Measurements from ENCODE around the gene KCNRG.

KCNRG gene

GRCh38 chr13:50068508-50068907 is 53.3 kb downstream of the KCNRG start:
- no peak for DNase-seq (ENCODE audit: low spot score)
- in situ Hi-C loops (cut with MboI; ENCODE audit: low pct_unique_long_range_greater_than_20kb, low sequenced_read_pairs, unreplicated experiment): no loop called here
- no peak for TF ChIP-seq CTCF (IDR thresholded peaks at IDR 0.05; ENCODE audit: extremely low read depth, insufficient read depth, missing control alignments)

GRCh38 chr13:50069261-50069660 is 54.0 kb downstream of the KCNRG start:
- in situ Hi-C loops (cut with MboI; ENCODE audit: low pct_unique_long_range_greater_than_20kb, low sequenced_read_pairs, unreplicated experiment): no loop called here
- DNase-seq (ENCODE audit: low spot score): no peak
- no peak for TF ChIP-seq CTCF (IDR thresholded peaks at IDR 0.05; ENCODE audit: extremely low read depth, insufficient read depth, missing control alignments)

GRCh38 chr13:50070186-50070585 is 54.9 kb downstream of the KCNRG start:
- in situ Hi-C loops (cut with MboI; ENCODE audit: low pct_unique_long_range_greater_than_20kb, low sequenced_read_pairs, unreplicated experiment): no loop called here
- TF ChIP-seq CTCF (IDR thresholded peaks at IDR 0.05; ENCODE audit: extremely low read depth, insufficient read depth, missing control alignments): no peak
- DNase-seq (ENCODE audit: low spot score): no peak

All from GM13977 (cell line).